Measurements from ENCODE around the gene MORF4L1.
"Not testable (repeated sequence)": the region's sequence is repeated elsewhere in the genome, so short reads cannot be mapped to it uniquely, and the experiment has no call there.

- TF ChIP-seq EP300 (IDR thresholded peaks at IDR 0.05; ENCODE audit: low read depth); CTCF (IDR thresholded peaks at IDR 0.05): not testable (repeated sequence)
Observed at GRCh38 chr15:78902281-78903032, 29.8 kb downstream of the MORF4L1 start.
